HEK293 (cell line): ENCODE measurements around the gene THAP11.

Experiments
- CTCF ChIA-PET: fragments of 350-600 bp; formaldehyde crosslinking; extraction: SDS; loops from one replicate; lab custom pipeline; 2021; ENCODE audit warnings: antibody characterized with exemption; lab: Yijun Ruan, JAX
- POLR2A ChIA-PET: fragments of 300-600 bp; formaldehyde crosslinking; extraction: SDS; loops from one replicate; lab custom pipeline; 2020; ENCODE audit warnings: antibody characterized with exemption, inconsistent platforms; lab: Yijun Ruan, JAX
- H3K27ac ChIP-seq: fragments of 200-500 bp; sonication (Bioruptor generic); 2 replicates; pipeline ENCODE4 v1.5.1; 2014; ENCODE audit warnings: low read depth, low read length, control low read depth, inconsistent platforms; ENCODE audit errors: extremely low read depth
- H3K36me3 ChIP-seq, 2 experiments: fragments of 200-500 bp in 1 of 2; sonication (Bioruptor generic) in 1 of 2; 1 replicate in 1 of 2; 2 replicates in 1 of 2; pipeline ENCODE4 v1.5.1; 2014 to 2017; ENCODE audit warnings: inconsistent platforms in 2 of 2, low read length in 2 of 2; ENCODE audit not compliant: control insufficient read depth in 2 of 2, insufficient read depth in 1 of 2
- H3K4me1 ChIP-seq: fragments of 200-500 bp; sonication (Bioruptor generic); 2 replicates; pipeline ENCODE4 v1.5.1; 2014; ENCODE audit warnings: mild to moderate bottlenecking, low read length, inconsistent platforms; ENCODE audit not compliant: control insufficient read depth, insufficient read depth
- H3K4me3 ChIP-seq: 2 replicates; pipeline ENCODE4 v1.5.1; 2011; ENCODE audit warnings: low read depth, mild to moderate bottlenecking, control low read depth, low read length, moderate library complexity
- H3K9me3 ChIP-seq: fragments of 200-500 bp; sonication (Bioruptor generic); 2 replicates; pipeline ENCODE4 v1.5.1; 2014; ENCODE audit warnings: low read depth, low read length, inconsistent platforms; ENCODE audit not compliant: control insufficient read depth, insufficient read depth
- KLF1 ChIP-seq: fragments of 450-650 bp; formaldehyde crosslinking; IDR thresholded peaks from 2 replicates; pipeline ENCODE4 v1.5.1; 2016; ENCODE audit warnings: missing biosample characterization, missing genetic modification characterization
- ZBTB8A ChIP-seq: fragments of 450-650 bp; formaldehyde crosslinking; IDR thresholded peaks from 2 replicates; pipeline ENCODE4 v1.5.1; 2016; ENCODE audit warnings: missing biosample characterization, missing genetic modification characterization
- ZNF132 ChIP-seq: fragments of 450-650 bp; formaldehyde crosslinking; IDR thresholded peaks from 2 replicates; pipeline ENCODE4 v1.5.1; 2017; ENCODE audit warnings: missing biosample characterization, missing genetic modification characterization, borderline replicate concordance
- ZNF2 ChIP-seq: fragments of 450-650 bp; formaldehyde crosslinking; IDR thresholded peaks from 2 replicates; pipeline ENCODE4 v1.5.1; 2016; ENCODE audit warnings: missing biosample characterization, missing genetic modification characterization
- ZNF23 ChIP-seq: fragments of 450-650 bp; formaldehyde crosslinking; IDR thresholded peaks from 2 replicates; pipeline ENCODE4 v1.5.1; 2016; ENCODE audit warnings: missing biosample characterization, missing genetic modification characterization, borderline replicate concordance
- ZNF335 ChIP-seq: fragments of 450-650 bp; formaldehyde crosslinking; conservative IDR thresholded peaks from 2 replicates; pipeline ENCODE4 v1.5.1; 2016; ENCODE audit warnings: missing biosample characterization, missing genetic modification characterization
- ZNF768 ChIP-seq: fragments of 450-650 bp; formaldehyde crosslinking; IDR thresholded peaks from 2 replicates; pipeline ENCODE4 v1.5.1; 2018; ENCODE audit warnings: missing biosample characterization, mild to moderate bottlenecking, missing genetic modification characterization
- TF ChIP-seq, protein P1 (sequence below): fragments of 450-650 bp; formaldehyde crosslinking; IDR thresholded peaks from 2 replicates; pipeline ENCODE4 v1.5.1; 2016; ENCODE audit warnings: missing biosample characterization, missing genetic modification characterization
- TF ChIP-seq, protein P2 (sequence below): fragments of 450-650 bp; formaldehyde crosslinking; IDR thresholded peaks from 2 replicates; pipeline ENCODE4 v1.5.1; 2017; ENCODE audit warnings: missing biosample characterization, mild to moderate bottlenecking, missing genetic modification characterization, moderate library complexity
- TF ChIP-seq, protein P3 (sequence below): fragments of 450-650 bp; formaldehyde crosslinking; IDR thresholded peaks from 2 replicates; pipeline ENCODE4 v1.5.1; 2017; ENCODE audit warnings: missing biosample characterization, missing genetic modification characterization
- TF ChIP-seq, protein P4 (sequence below): fragments of 450-650 bp; formaldehyde crosslinking; IDR thresholded peaks from 2 replicates; pipeline ENCODE4 v1.5.1; 2016; ENCODE audit warnings: missing biosample characterization, missing genetic modification characterization
- TF ChIP-seq, protein P5 (sequence below): fragments of 450-650 bp; formaldehyde crosslinking; IDR thresholded peaks from 2 replicates; pipeline ENCODE4 v1.5.1; 2016; ENCODE audit warnings: missing biosample characterization, missing genetic modification characterization

The THAP11 gene

DNA sequence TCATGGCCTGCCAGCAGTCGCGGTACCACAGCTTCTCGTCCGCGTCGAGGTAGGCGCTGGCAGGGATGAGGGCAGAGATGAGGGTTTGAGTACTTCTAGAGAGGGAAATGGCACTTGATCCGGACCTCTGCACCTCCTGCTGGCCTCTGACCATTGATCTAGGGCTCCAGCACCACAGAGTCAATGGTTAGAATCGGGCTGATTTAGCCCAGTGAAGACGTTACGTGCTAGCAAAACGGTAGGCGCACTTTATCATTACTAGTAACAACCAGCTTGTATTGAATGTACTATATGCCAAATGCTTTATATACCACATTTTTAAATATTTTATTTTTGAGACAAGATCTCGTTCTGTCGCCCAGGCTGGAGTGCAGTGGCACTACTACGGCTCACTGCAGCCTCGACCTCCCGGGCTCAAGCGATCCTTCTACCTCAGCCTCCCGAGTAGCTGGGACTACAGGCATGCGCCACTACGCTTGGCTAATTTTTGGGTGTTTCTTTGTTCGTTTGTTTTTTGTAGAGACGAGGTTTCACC lies 34.9 kb upstream of the THAP11 start:
- peaks cover 0 to 22% of the 10 kb centered on the region in 2 experiments; a peak in 2 of 3 replicates for H3K36me3 ChIP-seq
- H3K4me3 ChIP-seq, result peak overlapping the region; percentile 88
- no peaks in the 10 kb centered on the region for H3K9me3 ChIP-seq
- POLR2A ChIA-PET, result interaction anchor here (0.6 to 1.7 kb wide), 24 partner anchors 9 to 286 kb away, joined by 3 to 25 read pairs (median 5); partner anchors contain the start of genes ACD, CTCF, GFOD2 and NUTF2
- TF ChIP-seq ZNF23 (tag by site-specific recombination) (no peak), KLF1 (tag by site-specific recombination) (no peak), ZNF2 (tag by site-specific recombination) (0 out of 2 replicates have a peak, but pooled peaks have one; percentile 50), ZNF335 (tag by site-specific recombination) (0 out of 2 replicates have a peak, but pooled peaks have one; percentile 77), ZBTB8A (tag by site-specific recombination) (peak; percentile 35; the same call in 1 of the 2 replicates), ZNF132 (tag by site-specific recombination) (no peak)
- TF ChIP-seq, protein P1, sequence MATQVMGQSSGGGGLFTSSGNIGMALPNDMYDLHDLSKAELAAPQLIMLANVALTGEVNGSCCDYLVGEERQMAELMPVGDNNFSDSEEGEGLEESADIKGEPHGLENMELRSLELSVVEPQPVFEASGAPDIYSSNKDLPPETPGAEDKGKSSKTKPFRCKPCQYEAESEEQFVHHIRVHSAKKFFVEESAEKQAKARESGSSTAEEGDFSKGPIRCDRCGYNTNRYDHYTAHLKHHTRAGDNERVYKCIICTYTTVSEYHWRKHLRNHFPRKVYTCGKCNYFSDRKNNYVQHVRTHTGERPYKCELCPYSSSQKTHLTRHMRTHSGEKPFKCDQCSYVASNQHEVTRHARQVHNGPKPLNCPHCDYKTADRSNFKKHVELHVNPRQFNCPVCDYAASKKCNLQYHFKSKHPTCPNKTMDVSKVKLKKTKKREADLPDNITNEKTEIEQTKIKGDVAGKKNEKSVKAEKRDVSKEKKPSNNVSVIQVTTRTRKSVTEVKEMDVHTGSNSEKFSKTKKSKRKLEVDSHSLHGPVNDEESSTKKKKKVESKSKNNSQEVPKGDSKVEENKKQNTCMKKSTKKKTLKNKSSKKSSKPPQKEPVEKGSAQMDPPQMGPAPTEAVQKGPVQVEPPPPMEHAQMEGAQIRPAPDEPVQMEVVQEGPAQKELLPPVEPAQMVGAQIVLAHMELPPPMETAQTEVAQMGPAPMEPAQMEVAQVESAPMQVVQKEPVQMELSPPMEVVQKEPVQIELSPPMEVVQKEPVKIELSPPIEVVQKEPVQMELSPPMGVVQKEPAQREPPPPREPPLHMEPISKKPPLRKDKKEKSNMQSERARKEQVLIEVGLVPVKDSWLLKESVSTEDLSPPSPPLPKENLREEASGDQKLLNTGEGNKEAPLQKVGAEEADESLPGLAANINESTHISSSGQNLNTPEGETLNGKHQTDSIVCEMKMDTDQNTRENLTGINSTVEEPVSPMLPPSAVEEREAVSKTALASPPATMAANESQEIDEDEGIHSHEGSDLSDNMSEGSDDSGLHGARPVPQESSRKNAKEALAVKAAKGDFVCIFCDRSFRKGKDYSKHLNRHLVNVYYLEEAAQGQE (tag by site-specific recombination), result peak; percentile 34; the same call in 1 of the 2 replicates
- TF ChIP-seq, protein P2, sequence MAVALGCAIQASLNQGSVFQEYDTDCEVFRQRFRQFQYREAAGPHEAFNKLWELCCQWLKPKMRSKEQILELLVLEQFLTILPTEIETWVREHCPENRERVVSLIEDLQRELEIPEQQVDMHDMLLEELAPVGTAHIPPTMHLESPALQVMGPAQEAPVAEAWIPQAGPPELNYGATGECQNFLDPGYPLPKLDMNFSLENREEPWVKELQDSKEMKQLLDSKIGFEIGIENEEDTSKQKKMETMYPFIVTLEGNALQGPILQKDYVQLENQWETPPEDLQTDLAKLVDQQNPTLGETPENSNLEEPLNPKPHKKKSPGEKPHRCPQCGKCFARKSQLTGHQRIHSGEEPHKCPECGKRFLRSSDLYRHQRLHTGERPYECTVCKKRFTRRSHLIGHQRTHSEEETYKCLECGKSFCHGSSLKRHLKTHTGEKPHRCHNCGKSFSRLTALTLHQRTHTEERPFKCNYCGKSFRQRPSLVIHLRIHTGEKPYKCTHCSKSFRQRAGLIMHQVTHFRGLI, result peak; percentile 7; the same call in 1 of the 2 replicates
- TF ChIP-seq, protein P3, sequence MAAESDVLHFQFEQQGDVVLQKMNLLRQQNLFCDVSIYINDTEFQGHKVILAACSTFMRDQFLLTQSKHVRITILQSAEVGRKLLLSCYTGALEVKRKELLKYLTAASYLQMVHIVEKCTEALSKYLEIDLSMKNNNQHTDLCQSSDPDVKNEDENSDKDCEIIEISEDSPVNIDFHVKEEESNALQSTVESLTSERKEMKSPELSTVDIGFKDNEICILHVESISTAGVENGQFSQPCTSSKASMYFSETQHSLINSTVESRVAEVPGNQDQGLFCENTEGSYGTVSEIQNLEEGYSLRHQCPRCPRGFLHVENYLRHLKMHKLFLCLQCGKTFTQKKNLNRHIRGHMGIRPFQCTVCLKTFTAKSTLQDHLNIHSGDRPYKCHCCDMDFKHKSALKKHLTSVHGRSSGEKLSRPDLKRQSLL (tag by site-specific recombination), result 0 out of 2 replicates have a peak, but pooled peaks have one; percentile 4
- TF ChIP-seq, protein P4, sequence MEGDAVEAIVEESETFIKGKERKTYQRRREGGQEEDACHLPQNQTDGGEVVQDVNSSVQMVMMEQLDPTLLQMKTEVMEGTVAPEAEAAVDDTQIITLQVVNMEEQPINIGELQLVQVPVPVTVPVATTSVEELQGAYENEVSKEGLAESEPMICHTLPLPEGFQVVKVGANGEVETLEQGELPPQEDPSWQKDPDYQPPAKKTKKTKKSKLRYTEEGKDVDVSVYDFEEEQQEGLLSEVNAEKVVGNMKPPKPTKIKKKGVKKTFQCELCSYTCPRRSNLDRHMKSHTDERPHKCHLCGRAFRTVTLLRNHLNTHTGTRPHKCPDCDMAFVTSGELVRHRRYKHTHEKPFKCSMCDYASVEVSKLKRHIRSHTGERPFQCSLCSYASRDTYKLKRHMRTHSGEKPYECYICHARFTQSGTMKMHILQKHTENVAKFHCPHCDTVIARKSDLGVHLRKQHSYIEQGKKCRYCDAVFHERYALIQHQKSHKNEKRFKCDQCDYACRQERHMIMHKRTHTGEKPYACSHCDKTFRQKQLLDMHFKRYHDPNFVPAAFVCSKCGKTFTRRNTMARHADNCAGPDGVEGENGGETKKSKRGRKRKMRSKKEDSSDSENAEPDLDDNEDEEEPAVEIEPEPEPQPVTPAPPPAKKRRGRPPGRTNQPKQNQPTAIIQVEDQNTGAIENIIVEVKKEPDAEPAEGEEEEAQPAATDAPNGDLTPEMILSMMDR (tag by site-specific recombination), result peak; percentile 64; the same call in 1 of the 2 replicates
- CTCF ChIA-PET, result interaction anchor here (0.7 to 2.7 kb wide), 8 partner anchors 9 to 287 kb away, joined by 3 to 43 read pairs (median 3); no protein-coding TSS in a partner anchor
- H3K27ac ChIP-seq, result no peak overlapping the region
- H3K4me1 ChIP-seq, result peaks cover 8% of the 10 kb centered on the region

DNA sequence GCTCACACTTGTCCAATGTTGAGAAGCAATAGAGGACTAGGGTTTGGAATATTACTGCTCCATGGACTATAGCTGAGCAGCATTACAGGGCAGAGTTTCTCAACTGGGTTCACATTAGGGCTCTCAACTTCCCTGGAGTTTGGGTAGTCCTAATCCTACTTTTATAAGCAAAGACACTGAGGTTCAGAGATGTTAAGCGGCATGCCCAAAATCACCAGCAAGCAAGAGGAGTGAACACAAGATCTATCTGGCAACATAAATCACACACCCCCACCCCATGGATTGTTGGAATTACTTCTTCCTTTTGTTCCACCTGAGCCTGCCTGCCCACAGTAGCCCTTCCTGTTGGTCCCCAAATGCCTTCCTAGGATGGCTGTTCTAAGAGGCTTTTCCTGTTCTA lies 30.2 kb upstream of the THAP11 start:
- no peak overlapping the region for H3K27ac ChIP-seq
- H3K36me3 ChIP-seq, result no peaks in the 10 kb centered on the region
- ChIA-PET CTCF (interaction anchor here (0.6 kb wide), 1 partner anchor 119 kb away, joined by 3 read pairs; no protein-coding TSS in a partner anchor), POLR2A (no interaction called here)
- H3K4me1 ChIP-seq, result peaks cover 4% of the 10 kb centered on the region; the same call in 1 of the 2 replicates
- TF ChIP-seq, protein P5, sequence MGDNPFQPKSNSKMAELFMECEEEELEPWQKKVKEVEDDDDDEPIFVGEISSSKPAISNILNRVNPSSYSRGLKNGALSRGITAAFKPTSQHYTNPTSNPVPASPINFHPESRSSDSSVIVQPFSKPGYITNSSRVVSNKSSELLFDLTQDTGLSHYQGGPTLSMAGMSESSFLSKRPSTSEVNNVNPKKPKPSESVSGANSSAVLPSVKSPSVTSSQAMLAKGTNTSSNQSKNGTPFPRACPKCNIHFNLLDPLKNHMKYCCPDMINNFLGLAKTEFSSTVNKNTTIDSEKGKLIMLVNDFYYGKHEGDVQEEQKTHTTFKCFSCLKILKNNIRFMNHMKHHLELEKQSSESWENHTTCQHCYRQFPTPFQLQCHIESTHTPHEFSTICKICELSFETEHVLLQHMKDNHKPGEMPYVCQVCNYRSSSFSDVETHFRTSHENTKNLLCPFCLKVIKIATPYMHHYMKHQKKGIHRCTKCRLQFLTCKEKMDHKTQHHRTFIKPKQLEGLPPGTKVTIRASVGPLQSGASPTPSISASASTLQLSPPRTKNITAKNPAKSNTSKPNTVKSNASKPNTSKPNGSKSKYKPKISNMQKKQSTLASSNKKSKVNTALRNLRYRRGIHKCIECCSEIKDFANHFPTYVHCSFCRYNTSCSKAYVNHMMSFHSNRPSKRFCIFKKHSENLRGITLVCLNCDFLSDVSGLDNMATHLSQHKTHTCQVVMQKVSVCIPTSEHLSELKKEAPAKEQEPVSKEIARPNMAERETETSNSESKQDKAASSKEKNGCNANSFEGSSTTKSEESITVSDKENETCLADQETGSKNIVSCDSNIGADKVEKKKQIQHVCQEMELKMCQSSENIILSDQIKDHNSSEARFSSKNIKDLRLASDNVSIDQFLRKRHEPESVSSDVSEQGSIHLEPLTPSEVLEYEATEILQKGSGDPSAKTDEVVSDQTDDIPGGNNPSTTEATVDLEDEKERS (tag by site-specific recombination), result no peak
- 0 out of 2 replicates have a peak, but pooled peaks have one; percentile 52 for TF ChIP-seq ZNF768
- TF ChIP-seq, all 188 proteins: peak for 1
- Histone ChIP-seq H3K9me3 (no peaks in the 10 kb centered on the region), H3K4me3 (no peak overlapping the region)
